K562 (cell line): Measurements from ENCODE around the gene ADM. TPM values are rescaled to one million over a fixed set of nuclear protein-coding genes. Genes with fewer than 3 reads are reported as not detected.

Source experiments
- ATAC-seq: fragments of 200-7000 bp; cut with Tn5 transposase; 3 replicates; pipeline ENCODE4 v1.9.1; 2020; ENCODE audit warnings: moderate library complexity
- BruUV-seq: library from RNA; stranded (reverse); fragments of 400-500 nt; replicated peaks from 2 replicates; lab custom pipeline; 2021; lab: Mats Ljungman, UMichigan
- CTCF ChIA-PET: fragments of 300-600 bp; formaldehyde crosslinking; extraction: SDS; loops from one replicate; lab custom pipeline; 2021; ENCODE audit warnings: low intra/inter-chr PET ratio; lab: Yijun Ruan, JAX
- POLR2A ChIA-PET: fragments of 300-600, 350-650 bp; sonication (Branson Sonifier 250); formaldehyde crosslinking; extraction: SDS; loops from one replicate; lab custom pipeline; 2021; ENCODE audit warnings: antibody characterized with exemption, inconsistent platforms; lab: Yijun Ruan, JAX
- DNase-seq, 4 experiments: peaks; one replicate each; pipeline versions ENCODE4 v3.0.0 to v3.0.0-alpha.2; 2011 to 2018; ENCODE audit warnings: low spot score in 3 of 4, mixed read lengths in 3 of 4; ENCODE audit errors: extremely low read depth in 1 of 4
- FAIRE-seq: peaks from 2 replicates; lab custom pipeline; 2011; peaks lifted over from hg19 to GRCh38; lab: Jason Lieb, UNC
- H2AFZ ChIP-seq: 2 replicates; pipeline ENCODE4 v1.6.0; 2011; ENCODE audit warnings: low read depth, low read length, control low read depth, inconsistent platforms
- H3K27ac ChIP-seq: fragments of 200-600 bp; 3 replicates; pipeline ENCODE4 v1.8.0; 2011; ENCODE audit warnings: low read depth, mild to moderate bottlenecking, control low read depth, inconsistent platforms, low read length, moderate library complexity, mixed read lengths; ENCODE audit errors: extremely low read depth
- H3K27me3 ChIP-seq, 2 experiments: fragments of 300-600 bp in 1 of 2; 2 replicates in 1 of 2; 3 replicates in 1 of 2; pipeline versions ENCODE4 v1.6.0 to v1.8.0; 2011; ENCODE audit warnings: inconsistent platforms in 2 of 2, low read length in 2 of 2, mild to moderate bottlenecking in 1 of 2, mixed read lengths in 1 of 2, moderate library complexity in 1 of 2; ENCODE audit not compliant: control insufficient read depth in 2 of 2, insufficient read depth in 2 of 2
- H3K36me3 ChIP-seq: fragments of 300-600 bp; 3 replicates; pipeline ENCODE4 v1.8.0; 2011; ENCODE audit warnings: mild to moderate bottlenecking, low read length, inconsistent platforms; ENCODE audit not compliant: control insufficient read depth, insufficient read depth
- H3K4me1 ChIP-seq, 2 experiments: fragments of 200-600 bp in 1 of 2; replicated peaks in 1 of 2; 2 replicates in 1 of 2; 3 replicates in 1 of 2; pipeline versions ENCODE4 v1.5.1 to v1.8.0; 2011; ENCODE audit warnings: inconsistent platforms in 2 of 2, low read length in 2 of 2, mild to moderate bottlenecking in 1 of 2, mixed read lengths in 1 of 2, moderate library complexity in 1 of 2; ENCODE audit not compliant: control insufficient read depth in 2 of 2, insufficient read depth in 2 of 2
- H3K4me2 ChIP-seq: 2 replicates; pipeline ENCODE4 v1.6.1; 2011; ENCODE audit warnings: low read length, control low read depth, inconsistent platforms, mixed read lengths; ENCODE audit not compliant: insufficient read depth
- H3K4me3 ChIP-seq: fragments of 200-600 bp; sonication (generic), shearing (Covaris generic); 2 replicates; pipeline ENCODE4 v1.5.1; 2016; ENCODE audit warnings: control low read depth, inconsistent platforms
- H3K79me2 ChIP-seq: fragments of 200-600 bp; 3 replicates; pipeline ENCODE4 v1.8.0; 2011; ENCODE audit warnings: low read length, inconsistent platforms; ENCODE audit not compliant: control insufficient read depth, insufficient read depth
- H3K9ac ChIP-seq, 2 experiments: 2 replicates each; pipeline versions ENCODE4 v1.6.0 to v1.6.1; 2011; ENCODE audit warnings: low read depth in 2 of 2, low read length in 2 of 2, control low read depth in 1 of 2, inconsistent platforms in 1 of 2, mild to moderate bottlenecking in 1 of 2, mixed read lengths in 1 of 2; ENCODE audit not compliant: insufficient read depth in 1 of 2
- H3K9me1 ChIP-seq: one replicate; pipeline ENCODE4 v1.6.0; 2011; ENCODE audit warnings: inconsistent platforms, mild to moderate bottlenecking, low read length, moderate library complexity; ENCODE audit not compliant: control insufficient read depth, insufficient read depth
- H3K9me3 ChIP-seq: replicated peaks from 2 replicates; pipeline ENCODE4 v1.5.1; 2011; ENCODE audit warnings: low read depth, low read length, inconsistent platforms; ENCODE audit not compliant: control insufficient read depth, insufficient read depth
- H4K20me1 ChIP-seq: replicated peaks from 2 replicates; pipeline ENCODE4 v1.6.1; 2011; ENCODE audit warnings: low read length, inconsistent platforms, mixed read lengths; ENCODE audit not compliant: control insufficient read depth, insufficient read depth
- NCOA6 ChIP-seq: fragments of 450-650 bp; IDR thresholded peaks from 2 replicates; pipeline ENCODE4 v1.6.1; 2017; ENCODE audit warnings: mild to moderate bottlenecking
- NFIC ChIP-seq: fragments of 450-650 bp; IDR thresholded peaks from 2 replicates; pipeline ENCODE4 v1.6.1; 2017; ENCODE audit warnings: mild to moderate bottlenecking, inconsistent platforms
- ZNF384 ChIP-seq: IDR thresholded peaks from 2 replicates; pipeline ENCODE4 v1.6.1; 2012; ENCODE audit warnings: low read depth, low read length, improper control_type of control experiment
- ZNF584 ChIP-seq: fragments of 200-800 bp; sonication (Bioruptor generic); IDR thresholded peaks from 2 replicates; pipeline ENCODE4 v1.6.1; 2016; ENCODE audit warnings: low read depth, mild to moderate bottlenecking, missing genetic modification characterization, missing compliant biosample characterization
- WGBS: fragments of 100-300 bp; shearing (Covaris generic); methylation state at CpG from one replicate; pipeline ENCODE4 v1.1.6; 2016; ENCODE audit warnings: low coverage, mixed read lengths; ENCODE audit not compliant: insufficient coverage; ENCODE audit errors: missing lambda C conversion rate; 5-methylcytosine and 5-hydroxymethylcytosine counted together
- in situ Hi-C: fragments of 300-500 bp; cut with MboI; formaldehyde crosslinking; loops from 4 replicates; pipeline ENCODE4 v1.15.0; 2018; ENCODE audit warnings: inconsistent platforms, mixed read lengths
- intact Hi-C: fragments of 100-400 bp; cut with micrococcal nuclease; formaldehyde crosslinking; loops from 2 replicates; pipeline ENCODE4 v1.14.2; 2022
- polyA plus RNA-seq, 8 experiments: library from polyadenylated mRNA; depleted of rRNA in 4 of 8; stranded (reverse) in 5 of 8; unstranded in 3 of 8; fragments of >200 nt; fragmentation: Nextera tagmentation in 2 of 8; fragmentation: Illumina TruSeq in 1 of 8; extraction: Ambion mirVana in 2 of 8; extraction: Trizol in 1 of 8; gene quantifications; 2 replicates each; pipeline versions ENCODE4 v1.2.1 to v1.2.3, GENCODE V29; 2011 to 2014; ENCODE audit warnings: inconsistent platforms in 1 of 8, missing spikeins in 1 of 8
- total RNA-seq, 7 experiments: library from RNA; depleted of rRNA in 6 of 7; stranded (reverse); fragments of >200 nt in 6 of 7; fragmentation: Illumina TruSeq in 2 of 7; extraction: Trizol in 2 of 7; gene quantifications; 2 replicates each; pipeline versions ENCODE4 v1.2.1 to v1.2.3, GENCODE V29; 2011 to 2021; ENCODE audit warnings: low replicate concordance in 1 of 7

ADM gene
- total and polyA plus RNA-seq, 9 of the 15 experiments (the other 6 are each of a cell fraction or from before 2014, with no cell fraction given), result 0.23 to 0.49 (median 0.32) TPM; not detected in 6

DNA sequence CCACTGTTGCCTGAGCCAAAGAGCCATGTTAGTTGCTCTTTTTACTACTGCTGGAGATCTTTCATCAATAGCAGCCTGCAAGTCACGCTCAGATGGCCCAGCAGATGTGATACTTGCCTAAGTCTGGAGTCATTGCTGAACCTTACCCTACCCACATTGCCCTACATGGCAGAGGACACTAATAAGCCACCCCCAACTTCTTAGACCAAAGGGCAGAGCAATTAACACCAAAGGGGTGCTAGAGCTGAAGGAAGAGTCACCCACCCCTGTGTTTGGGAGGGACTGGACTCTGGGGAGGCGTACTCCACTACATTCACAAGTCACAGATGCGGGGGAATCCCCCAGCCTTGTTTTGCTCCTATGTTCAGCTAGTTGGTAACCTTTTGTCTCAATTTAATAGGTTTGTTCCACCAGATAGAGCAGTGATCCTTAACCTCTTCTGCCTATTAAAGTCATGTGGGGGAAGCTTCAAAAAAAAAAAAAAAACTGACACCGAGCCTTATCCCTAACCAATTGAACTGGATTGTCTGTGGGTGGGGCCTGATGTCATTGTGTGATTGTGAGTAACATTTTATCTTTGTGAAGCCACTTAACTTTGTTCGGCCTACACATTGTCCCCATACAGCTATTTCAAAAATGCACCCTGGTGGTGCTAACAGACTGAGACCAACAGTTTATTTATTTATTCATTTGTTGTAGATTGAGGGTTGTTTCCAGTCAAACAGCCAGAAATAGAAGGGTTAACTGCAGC lies 13.1 kb downstream of the ADM start:
- in situ Hi-C loops (loop anchor here (10.0 to 25.0 kb wide), 2 partner anchors 456 to 553 kb away; no protein-coding TSS in a partner anchor), intact Hi-C loops (loop anchor here (10.0 kb wide), 1 partner anchor 213 kb away; no protein-coding TSS in a partner anchor)
- Histone ChIP-seq H3K27ac (no peak overlapping the region), H2AFZ (no peak overlapping the region), H3K36me3 (no peaks in the 10 kb centered on the region), H3K9me3 (no peaks in the 10 kb centered on the region), H3K4me3 (no peak overlapping the region), H3K79me2 (no peaks in the 10 kb centered on the region), H3K27me3 (peaks cover 0 to 4% of the 10 kb centered on the region in 2 experiments; a peak in 2 of 5 replicates), H3K9ac (no peak overlapping the region), H4K20me1 (no peaks in the 10 kb centered on the region; the same call in 1 of the 2 replicates), H3K4me2 (no peak overlapping the region), H3K4me1 (peaks cover 0 to 5% of the 10 kb centered on the region in 2 experiments; a peak in 2 of 5 replicates), H3K9me1 (no peaks in the 10 kb centered on the region)
- DNase-seq, result no peak
- ChIA-PET POLR2A (interaction anchor here (0.8 to 2.4 kb wide), 3 partner anchors 9 to 15 kb away, joined by 4 to 8 read pairs (median 4); no protein-coding TSS in a partner anchor), CTCF (no interaction called here)
- WGBS, result 3% methylated on average over 5 of the region's 5 CpGs
- FAIRE-seq, result no peak
- ATAC-seq, result no peak
- BruUV-seq, result no TSS peak
- TF ChIP-seq ZNF384 (0 out of 2 replicates have a peak, but pooled peaks have one; percentile 43), ZNF584 (CRISPR knock-in tag) (no peak)

DNA sequence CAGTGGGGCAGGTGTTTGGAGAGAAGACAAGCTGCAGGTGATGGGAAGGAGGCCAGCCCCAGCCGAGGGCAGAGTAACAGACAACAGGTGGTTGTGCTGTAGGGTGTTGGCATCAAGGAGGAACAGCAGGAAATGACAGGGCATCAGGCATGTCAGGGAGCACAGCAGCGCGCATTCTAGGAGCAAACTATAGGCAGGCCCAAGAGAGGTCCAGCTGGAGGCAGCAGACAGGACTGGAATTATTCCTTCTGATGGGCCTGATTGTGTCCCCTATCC lies 13.6 kb downstream of the ADM start:
- Histone ChIP-seq H3K4me2 (no peak overlapping the region), H3K27ac (no peak overlapping the region), H3K4me3 (no peak overlapping the region), H3K9me3 (no peaks in the 10 kb centered on the region), H3K9ac (no peak overlapping the region), H3K79me2 (no peaks in the 10 kb centered on the region), H3K36me3 (no peaks in the 10 kb centered on the region), H3K9me1 (no peaks in the 10 kb centered on the region), H4K20me1 (no peaks in the 10 kb centered on the region; the same call in 1 of the 2 replicates), H3K4me1 (peaks cover 0 to 5% of the 10 kb centered on the region in 2 experiments; a peak in 2 of 5 replicates), H2AFZ (no peak overlapping the region), H3K27me3 (peaks cover 0 to 4% of the 10 kb centered on the region in 2 experiments; a peak in 1 of 5 replicates)
- intact Hi-C loops (loop anchor here (10.0 kb wide), 1 partner anchor 214 kb away; no protein-coding TSS in a partner anchor), in situ Hi-C loops (loop anchor here (10.0 to 25.0 kb wide), 2 partner anchors 456 to 554 kb away; no protein-coding TSS in a partner anchor)
- WGBS, result 40% methylated on average over 3 of the region's 3 CpGs
- CTCF ChIA-PET, result no interaction called here
- DNase-seq (no peak), ATAC-seq (no peak), FAIRE-seq (no peak)
- no TSS peak for BruUV-seq
- TF ChIP-seq NCOA6 (no peak), NFIC (no peak)
- POLR2A ChIA-PET, result interaction anchor here (1.1 to 2.4 kb wide), 2 partner anchors 9 to 10 kb away, joined by 4 to 8 read pairs; no protein-coding TSS in a partner anchor
